WI38 (cell line): ENCODE data around the gene TTC31.
A peak's percentile ranks its signal among the peaks of the same experiment; 100 is the strongest.

Source experiments
- H3K4me3 ChIP-seq: 2 replicates; pipeline ENCODE4 v1.5.1; 2011; ENCODE audit warnings: low read depth, mild to moderate bottlenecking, control low read depth, low read length
- TF ChIP-seq, protein P1 (sequence below): IDR thresholded peaks from 2 replicates; pipeline ENCODE4 v1.5.1; 2012; ENCODE audit warnings: low read depth, mild to moderate bottlenecking, control low read depth, low read length

TTC31 gene

DNA sequence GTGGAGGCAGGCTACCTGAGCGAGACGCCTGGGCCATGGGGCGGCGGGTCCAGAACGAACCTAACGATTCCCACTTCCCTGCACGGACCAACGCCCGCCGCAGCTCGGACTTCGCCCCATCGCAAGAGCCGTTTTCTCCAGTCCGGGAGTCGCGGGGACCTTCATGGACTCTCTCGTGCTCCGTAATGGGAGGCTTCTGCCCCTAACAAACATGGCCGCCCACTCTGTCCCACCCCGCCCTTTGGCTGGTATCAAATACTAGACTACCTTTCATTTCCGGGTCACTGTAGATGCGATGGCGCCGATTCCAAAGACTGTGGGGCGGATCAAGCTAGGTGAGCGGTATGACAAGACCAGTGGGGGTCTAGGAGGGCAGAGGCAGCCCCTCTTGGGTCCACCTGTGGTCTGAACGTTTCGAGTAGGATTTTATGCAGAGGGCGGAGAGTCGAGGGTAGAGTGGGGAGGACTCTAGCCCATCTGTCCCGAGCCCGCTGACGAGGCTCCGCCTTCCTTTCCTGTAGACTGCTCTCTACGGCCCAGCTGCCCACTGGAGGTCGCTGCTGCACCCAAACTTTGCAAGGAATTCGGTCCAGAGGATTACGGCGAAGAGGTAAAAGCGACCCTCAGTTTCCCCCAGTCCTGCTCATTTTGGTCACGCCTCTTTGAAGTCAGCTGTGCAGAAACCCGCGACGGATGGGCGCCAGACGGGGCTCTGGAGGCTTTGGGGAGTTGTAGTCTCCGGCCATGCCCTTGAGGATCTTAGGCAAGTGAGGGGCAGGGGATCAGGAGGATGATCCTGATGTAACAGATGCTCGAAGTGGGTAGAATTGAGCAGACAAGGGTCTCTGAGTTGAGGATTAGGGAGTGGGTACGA, at the start of gene TTC31, which contains the start of gene CCDC142:
Gene TTC31 (plus strand): TSS at position 281 of the 874 bp plus-strand sequence. CDS start 15 bp downstream, at position 296.
Gene CCDC142 (minus strand): TSS at position 198 of the 874 bp plus-strand sequence. CDS start 161 bp downstream, at position 37.
- TF ChIP-seq, protein P1, sequence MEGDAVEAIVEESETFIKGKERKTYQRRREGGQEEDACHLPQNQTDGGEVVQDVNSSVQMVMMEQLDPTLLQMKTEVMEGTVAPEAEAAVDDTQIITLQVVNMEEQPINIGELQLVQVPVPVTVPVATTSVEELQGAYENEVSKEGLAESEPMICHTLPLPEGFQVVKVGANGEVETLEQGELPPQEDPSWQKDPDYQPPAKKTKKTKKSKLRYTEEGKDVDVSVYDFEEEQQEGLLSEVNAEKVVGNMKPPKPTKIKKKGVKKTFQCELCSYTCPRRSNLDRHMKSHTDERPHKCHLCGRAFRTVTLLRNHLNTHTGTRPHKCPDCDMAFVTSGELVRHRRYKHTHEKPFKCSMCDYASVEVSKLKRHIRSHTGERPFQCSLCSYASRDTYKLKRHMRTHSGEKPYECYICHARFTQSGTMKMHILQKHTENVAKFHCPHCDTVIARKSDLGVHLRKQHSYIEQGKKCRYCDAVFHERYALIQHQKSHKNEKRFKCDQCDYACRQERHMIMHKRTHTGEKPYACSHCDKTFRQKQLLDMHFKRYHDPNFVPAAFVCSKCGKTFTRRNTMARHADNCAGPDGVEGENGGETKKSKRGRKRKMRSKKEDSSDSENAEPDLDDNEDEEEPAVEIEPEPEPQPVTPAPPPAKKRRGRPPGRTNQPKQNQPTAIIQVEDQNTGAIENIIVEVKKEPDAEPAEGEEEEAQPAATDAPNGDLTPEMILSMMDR, result peak; percentile 88
- peak within 1 kb of the TSS; percentile 93 for H3K4me3 ChIP-seq

DNA sequence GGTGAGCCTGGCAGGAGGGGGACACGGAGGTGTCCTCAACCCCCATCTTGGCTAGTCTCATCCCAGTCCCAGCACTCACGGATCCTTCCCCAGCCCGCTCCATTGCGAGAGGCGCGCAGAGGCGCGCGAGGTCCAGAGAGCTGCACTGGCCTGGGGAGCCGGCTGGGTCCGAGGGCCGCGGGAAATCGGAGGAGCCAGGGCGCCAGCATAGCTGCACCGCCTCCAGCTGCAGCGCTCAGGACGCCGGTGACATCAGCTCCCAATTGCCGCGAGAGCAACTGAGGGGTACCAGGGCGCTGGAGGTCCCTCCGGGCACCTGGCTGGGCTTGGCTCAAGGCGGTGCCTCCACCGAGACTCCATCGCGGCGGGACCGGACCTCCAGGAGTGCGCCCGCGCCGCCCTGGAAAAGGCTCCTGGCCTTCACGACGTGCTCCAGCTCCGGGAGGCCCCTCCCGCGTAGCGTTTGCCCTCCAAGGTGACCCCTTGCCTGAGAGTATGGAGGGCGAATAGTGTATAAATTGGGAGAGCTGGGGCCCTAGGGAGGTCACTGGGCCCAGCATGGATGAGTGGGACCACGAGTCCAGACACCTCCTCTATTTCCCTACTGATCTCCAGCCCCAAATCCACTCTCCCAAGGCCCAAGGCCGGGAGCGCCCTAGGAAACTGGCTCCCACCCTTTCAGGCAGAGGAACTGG, 46.6 kb upstream of the TTC31 start:
- TF ChIP-seq, protein P1, result no peak
- no peak overlapping the region for H3K4me3 ChIP-seq

DNA sequence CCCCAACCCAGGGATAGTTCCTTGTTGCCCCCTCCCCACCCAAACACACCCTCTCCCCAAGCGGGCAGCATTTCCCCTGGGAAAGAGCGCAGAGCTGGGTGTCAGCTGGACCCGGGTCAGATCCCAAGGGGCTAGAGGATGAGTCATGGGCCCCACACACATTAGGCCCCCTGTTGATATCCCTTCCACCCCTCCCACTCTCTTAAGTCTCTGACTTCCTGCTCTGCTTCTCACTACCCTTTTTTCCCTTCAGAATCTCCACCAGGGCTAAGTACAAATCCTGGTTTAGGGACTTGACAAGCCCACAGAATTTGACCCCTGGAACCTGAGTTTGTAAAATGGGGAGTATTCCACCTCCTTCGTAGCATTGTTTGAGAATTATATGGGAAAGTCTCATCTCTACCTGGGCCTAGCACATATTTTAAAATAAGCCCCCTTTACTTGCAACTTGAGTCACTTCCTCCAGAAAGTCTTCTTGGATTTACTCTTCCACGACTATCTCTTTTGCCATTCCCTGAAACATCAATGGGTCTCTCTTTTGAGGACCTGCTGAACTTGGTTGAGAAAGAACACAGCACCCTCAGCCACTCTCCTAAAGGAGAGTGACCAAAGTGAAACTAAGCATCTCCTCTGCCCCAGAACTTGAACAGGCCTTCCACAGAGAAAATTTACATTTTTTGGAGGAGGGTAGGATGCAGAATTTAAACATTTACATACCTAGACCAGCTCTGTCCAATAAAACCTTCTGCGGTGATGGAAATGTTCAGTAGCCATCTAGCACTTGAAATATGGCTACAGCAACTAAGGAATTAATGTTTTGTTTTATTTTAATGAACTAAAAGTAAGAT, 45.8 kb upstream of the TTC31 start:
- no peak overlapping the region for H3K4me3 ChIP-seq
- TF ChIP-seq, protein P1, result no peak

DNA sequence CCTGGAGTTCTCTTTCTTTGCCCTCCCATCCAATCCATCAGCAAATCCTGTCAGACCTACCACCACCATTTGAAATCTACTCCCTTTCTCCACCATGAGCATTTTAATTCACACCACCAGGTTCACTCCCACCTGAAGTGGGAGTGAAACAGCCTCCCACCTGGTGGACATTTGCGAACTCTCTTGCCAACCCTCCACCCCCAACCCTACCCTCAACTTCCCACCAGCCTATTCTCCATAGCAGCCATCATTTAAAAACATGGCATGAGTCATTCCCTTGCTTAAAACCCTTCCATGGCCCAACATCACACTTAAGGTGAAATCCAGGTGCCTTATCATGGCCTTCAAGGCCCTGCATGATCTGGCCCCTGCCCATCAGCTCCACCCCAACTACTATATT, 44.6 kb upstream of the TTC31 start:
- TF ChIP-seq, protein P1, result no peak
- no peak overlapping the region for H3K4me3 ChIP-seq

DNA sequence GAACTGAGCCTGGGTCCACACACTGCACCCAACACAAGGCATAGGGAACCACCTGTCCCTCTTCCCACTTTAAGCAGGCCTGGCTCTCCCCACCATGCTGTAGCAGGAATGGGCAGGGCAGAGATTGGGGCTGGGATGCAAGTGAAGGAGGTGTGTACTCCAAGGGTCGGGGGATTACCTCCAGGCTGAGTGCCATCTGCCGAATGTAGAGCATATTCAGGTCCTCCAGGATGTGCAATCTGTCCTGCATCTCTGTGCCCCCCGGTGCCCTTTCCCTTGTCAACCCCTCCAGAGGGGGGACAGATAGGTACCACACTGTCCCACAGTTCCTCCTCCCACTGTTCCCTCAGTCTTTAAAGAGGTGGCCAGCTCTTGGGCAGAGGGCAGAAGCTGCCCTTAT, 43.5 kb upstream of the TTC31 start:
- TF ChIP-seq, protein P1, result no peak
- H3K4me3 ChIP-seq, result peak overlapping the region; percentile 65

DNA sequence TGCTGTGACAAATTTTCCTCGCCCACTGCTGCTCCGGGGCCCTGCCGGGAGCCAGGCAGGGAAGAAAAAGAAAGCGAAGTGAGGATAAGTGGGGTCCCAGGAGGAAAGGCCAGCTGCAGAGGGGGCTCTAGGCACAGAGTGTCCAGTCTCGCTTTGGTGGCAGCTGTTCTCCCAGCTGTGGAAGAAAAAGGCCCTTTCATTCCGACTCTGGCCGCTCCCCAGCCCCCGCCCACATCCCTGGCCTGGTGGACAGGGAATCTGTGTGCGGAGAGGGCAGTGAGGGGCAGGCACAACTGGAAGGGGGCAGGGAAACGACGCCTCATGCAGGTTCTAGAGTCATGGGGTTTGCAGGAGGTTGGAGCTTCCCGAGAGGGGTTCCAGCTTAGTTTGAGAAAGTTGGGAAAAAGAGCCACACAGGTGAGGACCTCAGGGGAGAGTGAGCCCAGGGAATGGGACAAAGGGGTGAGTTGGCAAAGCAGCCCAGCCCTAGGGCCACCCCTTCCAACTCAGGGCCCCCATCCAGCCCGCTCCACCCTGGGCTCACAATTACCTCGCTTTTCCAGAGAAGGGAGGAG, 43.0 kb upstream of the TTC31 start:
- TF ChIP-seq, protein P1, result no peak
- H3K4me3 ChIP-seq, result peak overlapping the region; percentile 65
